GM18517 (cell line): ENCODE results near the gene ENTPD7.
"Not testable (repeated sequence)": the region's sequence is repeated elsewhere in the genome, so short reads cannot be mapped to it uniquely, and the experiment has no call there.

Experiments
- ATAC-seq: cut with Tn5 transposase; IDR thresholded peaks from one replicate; pipeline ENCODE4 v1.9.1; 2021; ENCODE audit warnings: mild to moderate bottlenecking, moderate library complexity; ENCODE audit not compliant: unreplicated experiment

Gene ENTPD7

GRCh38 chr10:99742254-99742653 lies 82.9 kb downstream of the ENTPD7 start:
- ATAC-seq: no peak

GRCh38 chr10:99742701-99743100 lies 83.4 kb downstream of the ENTPD7 start:
- ATAC-seq: no peak

- no peak for ATAC-seq
These were observed 84.5 kb downstream of the ENTPD7 start for GRCh38 chr10:99743841-99744240.

GRCh38 chr10:99746166-99746565 lies 86.9 kb downstream of the ENTPD7 start:
- ATAC-seq: not testable (repeated sequence)

GRCh38 chr10:99748823-99749451 lies 89.6 kb downstream of the ENTPD7 start:
- no peak for ATAC-seq

- ATAC-seq: no peak
These were observed 91.3 kb downstream of the ENTPD7 start for GRCh38 chr10:99750641-99751040.

GRCh38 chr10:99754670-99755069 lies 95.4 kb downstream of the ENTPD7 start:
- no peak for ATAC-seq
